ENCODE results near the gene CDH1.
A peak's percentile ranks its signal among the peaks of the same experiment; 100 is the strongest.
"Not testable (repeated sequence)": the region's sequence is repeated elsewhere in the genome, so short reads cannot be mapped to it uniquely, and the experiment has no call there.

The CDH1 gene

GRCh38 chr16:68715471-68715870, 21.6 kb upstream of the CDH1 start:
- TF ChIP-seq CTCF (IDR thresholded peaks at IDR 0.05; ENCODE audit: extremely low read depth, insufficient read depth, missing control alignments), result no peak
- in situ Hi-C loops (cut with MboI; ENCODE audit: low pct_unique_long_range_greater_than_20kb, low sequenced_read_pairs, unreplicated experiment), result loop anchor here (25.0 kb wide), 1 partner anchor 397 kb away; the partner anchor contains the start of gene HAS3
- DNase-seq (ENCODE audit: low spot score), result no peak

- DNase-seq (ENCODE audit: low spot score), result not testable (repeated sequence)
- in situ Hi-C loops (cut with MboI; ENCODE audit: low pct_unique_long_range_greater_than_20kb, low sequenced_read_pairs, unreplicated experiment), result loop anchor here (25.0 kb wide), 1 partner anchor 396 kb away; the partner anchor contains the start of gene HAS3
Observed at GRCh38 chr16:68716516-68716915, 20.6 kb upstream of the CDH1 start.

- no peak for TF ChIP-seq CTCF (IDR thresholded peaks at IDR 0.05; ENCODE audit: extremely low read depth, insufficient read depth, missing control alignments)
- in situ Hi-C loops (cut with MboI; ENCODE audit: low pct_unique_long_range_greater_than_20kb, low sequenced_read_pairs, unreplicated experiment), result loop anchor here (25.0 kb wide), 1 partner anchor 395 kb away; the partner anchor contains the start of gene HAS3
- no peak for DNase-seq (ENCODE audit: low spot score)
Observed at GRCh38 chr16:68717684-68718083, 19.4 kb upstream of the CDH1 start.

- no peak for DNase-seq (ENCODE audit: low spot score)
- no peak for TF ChIP-seq CTCF (IDR thresholded peaks at IDR 0.05; ENCODE audit: extremely low read depth, insufficient read depth, missing control alignments)
- in situ Hi-C loops (cut with MboI; ENCODE audit: low pct_unique_long_range_greater_than_20kb, low sequenced_read_pairs, unreplicated experiment), result loop anchor here (25.0 kb wide), 1 partner anchor 394 kb away; the partner anchor contains the start of gene HAS3
Observed at GRCh38 chr16:68718590-68718989, 18.5 kb upstream of the CDH1 start.

- in situ Hi-C loops (cut with MboI; ENCODE audit: low pct_unique_long_range_greater_than_20kb, low sequenced_read_pairs, unreplicated experiment), result loop anchor here (25.0 kb wide), 1 partner anchor 392 kb away; the partner anchor contains the start of gene HAS3
- no peak for TF ChIP-seq CTCF (IDR thresholded peaks at IDR 0.05; ENCODE audit: extremely low read depth, insufficient read depth, missing control alignments)
Observed at GRCh38 chr16:68719993-68720489, 17.1 kb upstream of the CDH1 start.

GRCh38 chr16:68722119-68723024, 14.7 kb upstream of the CDH1 start:
- TF ChIP-seq CTCF (IDR thresholded peaks at IDR 0.05; ENCODE audit: extremely low read depth, insufficient read depth, missing control alignments), result no peak
- in situ Hi-C loops (cut with MboI; ENCODE audit: low pct_unique_long_range_greater_than_20kb, low sequenced_read_pairs, unreplicated experiment), result loop anchor here (25.0 kb wide), 1 partner anchor 390 kb away; the partner anchor contains the start of gene HAS3
- DNase-seq (ENCODE audit: low spot score), result no peak

More at GRCh38 chr16:68719993-68720489, 17.1 kb upstream of the CDH1 start:
- DNase-seq (ENCODE audit: low spot score), result peak; percentile 84

GRCh38 chr16:68724797-68725196, 12.3 kb upstream of the CDH1 start:
- no peak for TF ChIP-seq CTCF (IDR thresholded peaks at IDR 0.05; ENCODE audit: extremely low read depth, insufficient read depth, missing control alignments)
- no peak for DNase-seq (ENCODE audit: low spot score)
- in situ Hi-C loops (cut with MboI; ENCODE audit: low pct_unique_long_range_greater_than_20kb, low sequenced_read_pairs, unreplicated experiment), result loop anchor here (25.0 kb wide), 1 partner anchor 388 kb away; the partner anchor contains the start of gene HAS3

Measured in GM13977 (cell line).